ENCODE results near the gene GMDS.

Gene GMDS

GRCh38 chr6:1601158-1602048, 644.0 kb downstream of the GMDS start:
- no peak for DNase-seq (ENCODE audit: low read depth)

- DNase-seq (ENCODE audit: low read depth): no peak
Measured at GRCh38 chr6:1600764-1601157, 644.6 kb downstream of the GMDS start.

- no peak for DNase-seq (ENCODE audit: low read depth)
Measured at GRCh38 chr6:1600063-1600763, 645.2 kb downstream of the GMDS start.

- DNase-seq (ENCODE audit: low read depth): no peak
Measured at GRCh38 chr6:1599469-1599868, 645.9 kb downstream of the GMDS start.

- DNase-seq (ENCODE audit: low read depth): no peak
Measured at GRCh38 chr6:1598886-1599285, 646.5 kb downstream of the GMDS start.

GRCh38 chr6:1598433-1598832, 647.0 kb downstream of the GMDS start:
- DNase-seq (ENCODE audit: low read depth): no peak

- DNase-seq (ENCODE audit: low read depth): peak; percentile 40
Measured at GRCh38 chr6:1597924-1598323, 647.5 kb downstream of the GMDS start.

GRCh38 chr6:1597121-1597744, 648.2 kb downstream of the GMDS start:
- DNase-seq (ENCODE audit: low read depth): no peak

GRCh38 chr6:1596088-1596852, 649.1 kb downstream of the GMDS start:
- DNase-seq (ENCODE audit: low read depth): peak; percentile 58

GRCh38 chr6:1595271-1596087, 649.9 kb downstream of the GMDS start:
- DNase-seq (ENCODE audit: low read depth): no peak

GRCh38 chr6:1594445-1595200, 650.8 kb downstream of the GMDS start:
- DNase-seq (ENCODE audit: low read depth): no peak

- no peak for DNase-seq (ENCODE audit: low read depth)
Measured at GRCh38 chr6:1593958-1594314, 651.5 kb downstream of the GMDS start.

GRCh38 chr6:1593286-1593957, 652.0 kb downstream of the GMDS start:
- DNase-seq (ENCODE audit: low read depth): no peak

GRCh38 chr6:1592852-1593251, 652.6 kb downstream of the GMDS start:
- no peak for DNase-seq (ENCODE audit: low read depth)

GRCh38 chr6:1591926-1592325, 653.5 kb downstream of the GMDS start:
- DNase-seq (ENCODE audit: low read depth): no peak

- no peak for DNase-seq (ENCODE audit: low read depth)
Measured at GRCh38 chr6:1591243-1591642, 654.2 kb downstream of the GMDS start.

GRCh38 chr6:1590580-1590979, 654.8 kb downstream of the GMDS start:
- DNase-seq (ENCODE audit: low read depth): no peak

GRCh38 chr6:1589208-1589607, 656.2 kb downstream of the GMDS start:
- no peak for DNase-seq (ENCODE audit: low read depth)

- no peak for DNase-seq (ENCODE audit: low read depth)
Measured at GRCh38 chr6:1587977-1588376, 657.4 kb downstream of the GMDS start.

GRCh38 chr6:1587546-1587945, 657.9 kb downstream of the GMDS start:
- DNase-seq (ENCODE audit: low read depth): no peak

All from EH (cell line).